ENCODE data around the gene C12orf60. TPM values are rescaled to one million over a fixed set of nuclear protein-coding genes. Genes with fewer than 3 reads are reported as not detected.

Gene C12orf60
- total RNA-seq, 1 donor from 2014 or later, result 2.8 TPM

- Mint-ChIP-seq H3K27ac (no peak overlapping the region), H3K4me1 (ENCODE audit: low read depth) (peaks cover 12% of the 10 kb centered on the region), H3K9me3 (no peaks in the 10 kb centered on the region), H3K36me3 (ENCODE audit: low read depth) (peaks cover 21% of the 10 kb centered on the region), H3K27me3 (ENCODE audit: low read depth) (no peaks in the 10 kb centered on the region), H3K4me3 (ENCODE audit: low read depth) (no peak overlapping the region)
- no peak for DNase-seq (ENCODE audit: low spot score)
- intact Hi-C loops (cut with micrococcal nuclease), result no loop called here
Measured at GRCh38 chr12:14781563-14781962, 21.9 kb upstream of the C12orf60 start.

DNA sequence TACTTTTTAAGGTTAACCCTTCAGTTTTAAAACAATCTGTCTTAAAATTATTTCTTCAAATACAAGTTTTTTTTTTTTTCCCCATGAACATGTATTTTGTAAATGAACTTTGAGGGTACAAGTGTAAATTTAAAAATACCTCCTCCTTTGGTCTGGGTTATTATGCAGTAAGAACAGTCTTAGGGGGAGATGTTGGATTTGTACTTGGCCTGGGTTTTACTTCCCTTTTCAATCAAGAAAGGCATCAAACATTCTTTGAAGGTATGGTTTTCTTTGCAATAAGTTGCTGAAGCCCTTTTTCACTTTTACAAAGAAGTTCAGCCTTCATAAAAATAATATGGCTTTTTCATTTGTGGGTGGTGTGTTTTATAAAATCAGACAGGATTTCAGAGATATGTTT is 20.7 kb upstream of the C12orf60 start:
- intact Hi-C loops (cut with micrococcal nuclease), result no loop called here
- DNase-seq (ENCODE audit: low spot score), result no peak
- H3K36me3 Mint-ChIP-seq (ENCODE audit: low read depth), result peaks cover 33% of the 10 kb centered on the region
- H3K27ac Mint-ChIP-seq, result no peak overlapping the region
- H3K4me3 Mint-ChIP-seq (ENCODE audit: low read depth), result no peak overlapping the region
- H3K27me3 Mint-ChIP-seq (ENCODE audit: low read depth), result no peaks in the 10 kb centered on the region
- H3K9me3 Mint-ChIP-seq, result no peaks in the 10 kb centered on the region
- peaks cover 8% of the 10 kb centered on the region for H3K4me1 Mint-ChIP-seq (ENCODE audit: low read depth)

GRCh38 chr12:14784471-14784870 is 19.0 kb upstream of the C12orf60 start:
- Mint-ChIP-seq H3K27me3 (ENCODE audit: low read depth) (no peaks in the 10 kb centered on the region), H3K9me3 (no peaks in the 10 kb centered on the region), H3K27ac (no peak overlapping the region), H3K36me3 (ENCODE audit: low read depth) (peaks cover 50% of the 10 kb centered on the region), H3K4me1 (ENCODE audit: low read depth) (peaks cover 8% of the 10 kb centered on the region), H3K4me3 (ENCODE audit: low read depth) (no peak overlapping the region)
- DNase-seq (ENCODE audit: low spot score), result no peak
- intact Hi-C loops (cut with micrococcal nuclease), result no loop called here

DNA sequence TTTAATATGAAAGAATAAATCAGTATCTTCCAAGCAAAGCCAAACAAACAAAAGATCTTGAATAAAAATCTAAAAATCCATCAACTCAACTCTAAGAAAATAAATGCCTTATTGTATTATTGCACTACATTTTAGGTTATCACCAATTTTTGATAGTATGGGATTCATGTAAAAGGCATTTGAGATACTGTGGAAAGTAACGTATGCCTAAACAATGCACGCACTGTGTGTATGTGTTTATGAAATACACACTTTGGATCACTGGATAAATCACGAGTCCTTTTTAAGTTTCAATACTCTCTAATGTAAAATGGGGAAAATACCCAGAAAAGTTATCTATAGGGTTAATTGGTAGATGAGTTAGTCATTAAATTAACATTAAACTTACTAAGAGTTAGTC is 17.9 kb upstream of the C12orf60 start:
- Mint-ChIP-seq H3K4me3 (ENCODE audit: low read depth) (no peak overlapping the region), H3K27ac (no peak overlapping the region), H3K27me3 (ENCODE audit: low read depth) (no peaks in the 10 kb centered on the region), H3K36me3 (ENCODE audit: low read depth) (peaks cover 61% of the 10 kb centered on the region), H3K4me1 (ENCODE audit: low read depth) (peaks cover 4% of the 10 kb centered on the region), H3K9me3 (no peaks in the 10 kb centered on the region)
- intact Hi-C loops (cut with micrococcal nuclease), result no loop called here
- DNase-seq (ENCODE audit: low spot score), result no peak

GRCh38 chr12:14795028-14795448 is 8.4 kb upstream of the C12orf60 start:
- no peak overlapping the region for H3K27ac Mint-ChIP-seq
- peaks cover 87% of the 10 kb centered on the region for H3K36me3 Mint-ChIP-seq (ENCODE audit: low read depth)
- no peak overlapping the region for H3K4me3 Mint-ChIP-seq (ENCODE audit: low read depth)
- DNase-seq (ENCODE audit: low spot score), result no peak
- intact Hi-C loops (cut with micrococcal nuclease), result no loop called here
- H3K4me1 Mint-ChIP-seq (ENCODE audit: low read depth), result no peaks in the 10 kb centered on the region
- no peaks in the 10 kb centered on the region for H3K27me3 Mint-ChIP-seq (ENCODE audit: low read depth)
- no peaks in the 10 kb centered on the region for H3K9me3 Mint-ChIP-seq

- Mint-ChIP-seq H3K4me3 (ENCODE audit: low read depth) (no peak overlapping the region), H3K4me1 (ENCODE audit: low read depth) (peaks cover 27% of the 10 kb centered on the region), H3K27me3 (ENCODE audit: low read depth) (no peaks in the 10 kb centered on the region), H3K27ac (no peak overlapping the region), H3K36me3 (ENCODE audit: low read depth) (peaks cover 37% of the 10 kb centered on the region), H3K9me3 (no peaks in the 10 kb centered on the region)
- intact Hi-C loops (cut with micrococcal nuclease), result no loop called here
- no peak for DNase-seq (ENCODE audit: low spot score)
Measured at GRCh38 chr12:14802247-14802646, 1.2 kb upstream of the C12orf60 start.

DNA sequence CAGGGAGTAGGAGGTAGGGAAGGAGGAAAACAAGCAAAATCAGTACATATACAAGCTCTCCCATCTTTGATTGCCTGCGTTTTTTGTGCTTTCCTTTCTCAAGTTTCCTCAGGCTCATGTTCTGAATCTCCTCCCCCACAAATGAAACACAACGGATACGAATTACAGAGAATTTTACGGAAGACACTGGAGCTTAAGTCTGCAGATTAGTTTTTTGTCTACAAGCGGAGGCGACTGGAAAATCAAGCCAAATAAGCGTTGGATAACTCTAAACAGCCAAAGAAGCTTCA is 804 bp upstream of the C12orf60 start:
- Mint-ChIP-seq H3K27ac (no peak overlapping the region), H3K36me3 (ENCODE audit: low read depth) (peaks cover 33% of the 10 kb centered on the region), H3K4me3 (ENCODE audit: low read depth) (no peak overlapping the region), H3K9me3 (no peaks in the 10 kb centered on the region), H3K4me1 (ENCODE audit: low read depth) (peaks cover 27% of the 10 kb centered on the region), H3K27me3 (ENCODE audit: low read depth) (no peaks in the 10 kb centered on the region)
- intact Hi-C loops (cut with micrococcal nuclease), result loop anchor here (1.0 kb wide), 3 partner anchors 28 to 1080 kb away; partner anchors contain the start of genes ARHGDIB and STRAP
- no peak for DNase-seq (ENCODE audit: low spot score)

GRCh38 chr12:14803830-14804160 is 325 bp downstream of the C12orf60 start:
- Mint-ChIP-seq H3K4me1 (ENCODE audit: low read depth) (peaks cover 27% of the 10 kb centered on the region), H3K27me3 (ENCODE audit: low read depth) (no peaks in the 10 kb centered on the region), H3K36me3 (ENCODE audit: low read depth) (peaks cover 21% of the 10 kb centered on the region), H3K27ac (no peak overlapping the region), H3K9me3 (no peaks in the 10 kb centered on the region), H3K4me3 (ENCODE audit: low read depth) (no peak overlapping the region)
- no peak for DNase-seq (ENCODE audit: low spot score)
- intact Hi-C loops (cut with micrococcal nuclease), result loop anchor here (1.0 kb wide), 3 partner anchors 29 to 1079 kb away; partner anchors contain the start of genes ARHGDIB and STRAP

- H3K27me3 Mint-ChIP-seq (ENCODE audit: low read depth), result no peaks in the 10 kb centered on the region
- no peaks in the 10 kb centered on the region for H3K9me3 Mint-ChIP-seq
- no peak overlapping the region for H3K27ac Mint-ChIP-seq
- intact Hi-C loops (cut with micrococcal nuclease), result no loop called here
- no peak overlapping the region for H3K4me3 Mint-ChIP-seq (ENCODE audit: low read depth)
- no peak for DNase-seq (ENCODE audit: low spot score)
- peaks cover 15% of the 10 kb centered on the region for H3K4me1 Mint-ChIP-seq (ENCODE audit: low read depth)
- no peaks in the 10 kb centered on the region for H3K36me3 Mint-ChIP-seq (ENCODE audit: low read depth)
Measured at GRCh38 chr12:14810167-14810952, 6.9 kb downstream of the C12orf60 start.

- H3K27ac Mint-ChIP-seq, result no peak overlapping the region
Measured at GRCh38 chr12:14810953-14811483, 7.5 kb downstream of the C12orf60 start.

DNA sequence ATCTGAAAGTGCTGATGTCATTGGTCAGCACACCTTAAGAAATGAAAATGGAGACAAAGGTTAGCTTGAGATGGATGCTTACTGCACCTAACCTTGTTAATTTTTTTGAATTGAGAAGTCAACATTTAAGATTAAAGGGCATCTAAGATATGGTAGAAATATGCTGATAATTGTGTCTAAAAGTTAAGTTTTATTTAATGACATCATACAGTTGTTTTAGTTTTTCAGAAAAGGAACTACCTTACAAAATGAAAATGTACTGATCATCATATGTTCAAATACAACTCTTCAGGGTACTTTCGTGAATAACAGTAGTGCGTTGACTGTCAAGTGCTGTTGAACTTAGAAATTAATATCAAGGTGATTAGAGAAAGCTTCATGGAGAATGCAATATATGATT is 8.0 kb downstream of the C12orf60 start:
- Mint-ChIP-seq H3K27ac (no peak overlapping the region), H3K9me3 (no peaks in the 10 kb centered on the region), H3K27me3 (ENCODE audit: low read depth) (peaks cover 1% of the 10 kb centered on the region), H3K4me3 (ENCODE audit: low read depth) (no peak overlapping the region), H3K4me1 (ENCODE audit: low read depth) (peaks cover 11% of the 10 kb centered on the region), H3K36me3 (ENCODE audit: low read depth) (no peaks in the 10 kb centered on the region)
- DNase-seq (ENCODE audit: low spot score), result no peak
- intact Hi-C loops (cut with micrococcal nuclease), result no loop called here

More at GRCh38 chr12:14810953-14811483, 7.5 kb downstream of the C12orf60 start:
- no peaks in the 10 kb centered on the region for H3K9me3 Mint-ChIP-seq
- H3K4me3 Mint-ChIP-seq (ENCODE audit: low read depth), result no peak overlapping the region
- no peaks in the 10 kb centered on the region for H3K36me3 Mint-ChIP-seq (ENCODE audit: low read depth)
- H3K27me3 Mint-ChIP-seq (ENCODE audit: low read depth), result peaks cover 1% of the 10 kb centered on the region
- H3K4me1 Mint-ChIP-seq (ENCODE audit: low read depth), result peaks cover 11% of the 10 kb centered on the region
- intact Hi-C loops (cut with micrococcal nuclease), result no loop called here
- no peak for DNase-seq (ENCODE audit: low spot score)

- no peak within 1 kb of the TSS for H3K4me3 Mint-ChIP-seq (ENCODE audit: low read depth)
- H3K27me3 Mint-ChIP-seq (ENCODE audit: low read depth), result peaks cover 1% of the 10 kb centered on the region
- no peak within 1 kb of the TSS for H3K27ac Mint-ChIP-seq
- H3K4me1 Mint-ChIP-seq (ENCODE audit: low read depth), result peaks cover 23% of the 10 kb centered on the region
- H3K9me3 Mint-ChIP-seq, result peaks cover 4% of the 10 kb centered on the region
- DNase-seq (ENCODE audit: low spot score), result no peak
- H3K36me3 Mint-ChIP-seq (ENCODE audit: low read depth), result no peaks in the 10 kb centered on the region
- intact Hi-C loops (cut with micrococcal nuclease), result no loop called here
Measured at GRCh38 chr12:14814014-14814413, 10.5 kb downstream of the C12orf60 start, which contains the start of gene SMCO3. SMCO3 (minus strand) TSS chr12:14814182; CDS start chr12:14806680, 7,502 bp downstream.

DNA sequence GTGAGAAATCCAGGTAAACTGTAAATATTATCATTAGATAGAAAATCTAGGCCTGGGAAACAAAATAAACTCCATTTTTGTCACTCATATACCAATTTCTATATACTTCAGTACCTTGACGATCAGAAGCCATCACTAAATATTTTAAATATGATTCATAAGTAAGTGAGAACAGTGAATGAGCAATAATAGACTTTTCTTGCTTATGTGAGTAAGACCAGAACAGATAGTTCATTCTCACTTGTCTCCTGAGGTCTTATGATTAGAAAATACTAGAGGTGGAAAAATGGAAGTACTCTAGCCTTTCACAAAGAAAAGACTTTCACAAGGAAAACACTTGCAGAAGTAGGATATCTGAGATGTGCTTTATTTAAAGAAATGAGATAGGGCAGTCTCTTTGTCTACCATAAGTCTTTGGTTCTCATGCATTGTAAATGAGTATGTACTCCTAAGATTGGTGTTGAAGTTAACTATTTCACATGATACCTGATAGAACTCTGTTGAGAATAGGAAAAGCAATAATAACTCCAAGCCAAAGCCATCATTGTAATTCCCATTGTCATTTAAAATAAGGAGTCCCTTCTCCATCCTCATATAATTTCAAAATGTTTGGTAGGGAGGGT is 20.7 kb downstream of the C12orf60 start:
- Mint-ChIP-seq H3K27ac (no peak overlapping the region), H3K4me3 (ENCODE audit: low read depth) (no peak overlapping the region), H3K9me3 (no peaks in the 10 kb centered on the region), H3K36me3 (ENCODE audit: low read depth) (no peaks in the 10 kb centered on the region), H3K27me3 (ENCODE audit: low read depth) (no peaks in the 10 kb centered on the region), H3K4me1 (ENCODE audit: low read depth) (peaks cover 7% of the 10 kb centered on the region)
- intact Hi-C loops (cut with micrococcal nuclease), result no loop called here
- no peak for DNase-seq (ENCODE audit: low spot score)
